HUES6 (cell line): ENCODE measurements around the gene MDN1.
"Not testable (repeated sequence)": the region's sequence is repeated elsewhere in the genome, so short reads cannot be mapped to it uniquely, and the experiment has no call there.

Source experiments
- H3K27ac ChIP-seq: 2 replicates; pipeline ENCODE4 v1.7.0; 2013; ENCODE audit warnings: low read depth, mild to moderate bottlenecking, low read length, inconsistent platforms
- H3K27me3 ChIP-seq: 2 replicates; pipeline ENCODE4 v1.6.1; 2013; ENCODE audit warnings: low read length; ENCODE audit not compliant: control insufficient read depth, insufficient read depth
- H3K36me3 ChIP-seq: 2 replicates; pipeline ENCODE4 v1.6.1; 2013; ENCODE audit warnings: low read length; ENCODE audit not compliant: control insufficient read depth, insufficient read depth
- H3K4me1 ChIP-seq: 2 replicates; pipeline ENCODE4 v1.6.1; 2013; ENCODE audit warnings: low read length; ENCODE audit not compliant: control insufficient read depth, insufficient read depth
- H3K4me3 ChIP-seq: 2 replicates; pipeline ENCODE4 v1.5.1; 2013; ENCODE audit warnings: low read depth, low read length
- H3K9ac ChIP-seq: one replicate; pipeline ENCODE4 v1.6.1; 2013; ENCODE audit warnings: mild to moderate bottlenecking, low read length
- H3K9me3 ChIP-seq: 2 replicates; pipeline ENCODE4 v1.6.1; 2013; ENCODE audit warnings: low read depth, low read length; ENCODE audit not compliant: control insufficient read depth, insufficient read depth

MDN1 gene

GRCh38 chr6:89787660-89788328 lies 31.8 kb downstream of the MDN1 start:
- Histone ChIP-seq H3K36me3 (peaks cover 96% of the 10 kb centered on the region), H3K9me3 (no peaks in the 10 kb centered on the region), H3K27ac (no peak overlapping the region), H3K4me1 (no peaks in the 10 kb centered on the region), H3K4me3 (no peak overlapping the region), H3K27me3 (no peaks in the 10 kb centered on the region), H3K9ac (no peak overlapping the region)

GRCh38 chr6:89786970-89787369 lies 32.6 kb downstream of the MDN1 start:
- H3K27ac ChIP-seq = no peak overlapping the region
- H3K36me3 ChIP-seq = peaks cover 96% of the 10 kb centered on the region
- H3K4me1 ChIP-seq = no peaks in the 10 kb centered on the region
- H3K27me3 ChIP-seq = no peaks in the 10 kb centered on the region
- no peak overlapping the region for H3K4me3 ChIP-seq
- H3K9me3 ChIP-seq = no peaks in the 10 kb centered on the region
- H3K9ac ChIP-seq = no peak overlapping the region

- Histone ChIP-seq H3K4me1 (no peaks in the 10 kb centered on the region), H3K27ac (no peak overlapping the region), H3K4me3 (no peak overlapping the region), H3K36me3 (peaks cover 98% of the 10 kb centered on the region), H3K27me3 (no peaks in the 10 kb centered on the region), H3K9me3 (no peaks in the 10 kb centered on the region), H3K9ac (no peak overlapping the region)
Observed at GRCh38 chr6:89784838-89785237, 34.8 kb downstream of the MDN1 start.

GRCh38 chr6:89783293-89783692 lies 36.3 kb downstream of the MDN1 start:
- H3K36me3 ChIP-seq = peaks cover 97% of the 10 kb centered on the region
- not testable (repeated sequence) for H3K4me1 ChIP-seq, H3K4me3 ChIP-seq, H3K27me3 ChIP-seq, H3K27ac ChIP-seq, H3K9me3 ChIP-seq, H3K9ac ChIP-seq

GRCh38 chr6:89782222-89782621 lies 37.4 kb downstream of the MDN1 start:
- no peak overlapping the region for H3K4me3 ChIP-seq
- no peak overlapping the region for H3K27ac ChIP-seq
- H3K9me3 ChIP-seq = no peaks in the 10 kb centered on the region
- H3K4me1 ChIP-seq = no peaks in the 10 kb centered on the region
- H3K27me3 ChIP-seq = no peaks in the 10 kb centered on the region
- no peak overlapping the region for H3K9ac ChIP-seq
- peaks cover 97% of the 10 kb centered on the region for H3K36me3 ChIP-seq

GRCh38 chr6:89781070-89782034 lies 38.2 kb downstream of the MDN1 start:
- H3K36me3 ChIP-seq = peaks cover 97% of the 10 kb centered on the region
- H3K9ac ChIP-seq = no peak overlapping the region
- H3K9me3 ChIP-seq = no peaks in the 10 kb centered on the region
- no peaks in the 10 kb centered on the region for H3K4me1 ChIP-seq
- no peaks in the 10 kb centered on the region for H3K27me3 ChIP-seq
- H3K27ac ChIP-seq = no peak overlapping the region
- H3K4me3 ChIP-seq = no peak overlapping the region

- Histone ChIP-seq H3K36me3 (peaks cover 96% of the 10 kb centered on the region), H3K9ac (no peak overlapping the region), H3K9me3 (no peaks in the 10 kb centered on the region), H3K27ac (no peak overlapping the region), H3K4me3 (no peak overlapping the region), H3K4me1 (no peaks in the 10 kb centered on the region), H3K27me3 (no peaks in the 10 kb centered on the region)
Observed at GRCh38 chr6:89777455-89777854, 42.1 kb downstream of the MDN1 start.

- Histone ChIP-seq H3K4me1 (no peaks in the 10 kb centered on the region), H3K36me3 (peaks cover 97% of the 10 kb centered on the region), H3K27me3 (no peaks in the 10 kb centered on the region), H3K4me3 (no peak overlapping the region), H3K9ac (no peak overlapping the region), H3K9me3 (no peaks in the 10 kb centered on the region), H3K27ac (no peak overlapping the region)
Observed at GRCh38 chr6:89776583-89777233, 42.9 kb downstream of the MDN1 start.

GRCh38 chr6:89775150-89775549 lies 44.4 kb downstream of the MDN1 start:
- Histone ChIP-seq H3K36me3 (peaks cover 96% of the 10 kb centered on the region), H3K27me3 (no peaks in the 10 kb centered on the region), H3K9ac (no peak overlapping the region), H3K27ac (peak overlapping the region; percentile 36; the same call in 1 of the 2 replicates), H3K4me3 (no peak overlapping the region), H3K9me3 (no peaks in the 10 kb centered on the region), H3K4me1 (no peaks in the 10 kb centered on the region)

GRCh38 chr6:89769572-89769971 lies 50.0 kb downstream of the MDN1 start:
- no peak overlapping the region for H3K9ac ChIP-seq
- H3K36me3 ChIP-seq = peaks cover 98% of the 10 kb centered on the region
- no peaks in the 10 kb centered on the region for H3K9me3 ChIP-seq
- H3K4me1 ChIP-seq = no peaks in the 10 kb centered on the region
- H3K27ac ChIP-seq = no peak overlapping the region
- no peak overlapping the region for H3K4me3 ChIP-seq
- H3K27me3 ChIP-seq = no peaks in the 10 kb centered on the region

- Histone ChIP-seq H3K9me3 (no peaks in the 10 kb centered on the region), H3K4me3 (no peak overlapping the region), H3K9ac (no peak overlapping the region), H3K36me3 (peaks cover 97% of the 10 kb centered on the region), H3K27ac (no peak overlapping the region), H3K4me1 (no peaks in the 10 kb centered on the region), H3K27me3 (no peaks in the 10 kb centered on the region)
Observed at GRCh38 chr6:89768324-89768723, 51.3 kb downstream of the MDN1 start.
